Sigmoid colon (tissue), 3 donors: ENCODE data around the gene CDH22.

Experiments
- POLR2A ChIP-seq, 2 donors: fragments of 450-650 bp; IDR thresholded peaks; one replicate each; pipeline ENCODE4 v1.6.1; 2016; ENCODE audit warnings: antibody characterized with exemption in 2 of 2, mild to moderate bottlenecking in 2 of 2, moderate library complexity in 2 of 2
- TF ChIP-seq, protein P1 (sequence below), 4 experiments: fragments of 450-650 bp in 3 of 4; fragments of 200-600 bp in 1 of 4; IDR thresholded peaks; one replicate each; pipeline ENCODE4 v1.5.1; 2016 to 2019; ENCODE audit warnings: antibody characterized with exemption in 4 of 4, mild to moderate bottlenecking in 3 of 4, moderate library complexity in 2 of 4

GRCh38 chr20:46285072-46285471 lies 23.2 kb downstream of the CDH22 start:
- TF ChIP-seq, protein P1, sequence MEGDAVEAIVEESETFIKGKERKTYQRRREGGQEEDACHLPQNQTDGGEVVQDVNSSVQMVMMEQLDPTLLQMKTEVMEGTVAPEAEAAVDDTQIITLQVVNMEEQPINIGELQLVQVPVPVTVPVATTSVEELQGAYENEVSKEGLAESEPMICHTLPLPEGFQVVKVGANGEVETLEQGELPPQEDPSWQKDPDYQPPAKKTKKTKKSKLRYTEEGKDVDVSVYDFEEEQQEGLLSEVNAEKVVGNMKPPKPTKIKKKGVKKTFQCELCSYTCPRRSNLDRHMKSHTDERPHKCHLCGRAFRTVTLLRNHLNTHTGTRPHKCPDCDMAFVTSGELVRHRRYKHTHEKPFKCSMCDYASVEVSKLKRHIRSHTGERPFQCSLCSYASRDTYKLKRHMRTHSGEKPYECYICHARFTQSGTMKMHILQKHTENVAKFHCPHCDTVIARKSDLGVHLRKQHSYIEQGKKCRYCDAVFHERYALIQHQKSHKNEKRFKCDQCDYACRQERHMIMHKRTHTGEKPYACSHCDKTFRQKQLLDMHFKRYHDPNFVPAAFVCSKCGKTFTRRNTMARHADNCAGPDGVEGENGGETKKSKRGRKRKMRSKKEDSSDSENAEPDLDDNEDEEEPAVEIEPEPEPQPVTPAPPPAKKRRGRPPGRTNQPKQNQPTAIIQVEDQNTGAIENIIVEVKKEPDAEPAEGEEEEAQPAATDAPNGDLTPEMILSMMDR (IDR thresholded peaks at IDR 0.05), result no peak
- TF ChIP-seq POLR2A (IDR thresholded peaks at IDR 0.05), result no peak
